Stimulated activated effector memory CD8-positive, alpha-beta T cell treated with anti-CD3 and anti-CD28 coated beads, Interleukin-12 subunit alpha, Interleukin-12 subunit beta, amount 100 ng/mL, for 72 hours (primary cell): ENCODE measurements around the gene SLC39A2.
"Not testable (repeated sequence)": the region's sequence is repeated elsewhere in the genome, so short reads cannot be mapped to it uniquely, and the experiment has no call there.

ENCODE experiments used
- ATAC-seq: fragments of 150-1000 bp; cut with Tn5 transposase; 2 replicates; pipeline ENCODE4 v1.10.0; 2021
- DNase-seq, 2 donors: peaks; one replicate each; pipeline ENCODE4 v3.0.0; 2021 to 2022; ENCODE audit warnings: low spot score in 2 of 2
- H3K27ac Mint-ChIP-seq: one replicate; pipeline ENCODE4 v1.8.0; 2022; ENCODE audit warnings: mild to moderate bottlenecking, mixed read lengths
- H3K36me3 Mint-ChIP-seq: one replicate; pipeline ENCODE4 v1.8.0; 2022; ENCODE audit warnings: mild to moderate bottlenecking, mixed read lengths
- H3K4me1 Mint-ChIP-seq: one replicate; pipeline ENCODE4 v1.8.0; 2022; ENCODE audit warnings: mixed read lengths
- H3K4me3 Mint-ChIP-seq: one replicate; pipeline ENCODE4 v1.8.0; 2022; ENCODE audit warnings: mild to moderate bottlenecking, mixed read lengths
- H3K9me3 Mint-ChIP-seq: one replicate; pipeline ENCODE4 v1.8.0; 2022; ENCODE audit warnings: mixed read lengths

SLC39A2 gene

DNA sequence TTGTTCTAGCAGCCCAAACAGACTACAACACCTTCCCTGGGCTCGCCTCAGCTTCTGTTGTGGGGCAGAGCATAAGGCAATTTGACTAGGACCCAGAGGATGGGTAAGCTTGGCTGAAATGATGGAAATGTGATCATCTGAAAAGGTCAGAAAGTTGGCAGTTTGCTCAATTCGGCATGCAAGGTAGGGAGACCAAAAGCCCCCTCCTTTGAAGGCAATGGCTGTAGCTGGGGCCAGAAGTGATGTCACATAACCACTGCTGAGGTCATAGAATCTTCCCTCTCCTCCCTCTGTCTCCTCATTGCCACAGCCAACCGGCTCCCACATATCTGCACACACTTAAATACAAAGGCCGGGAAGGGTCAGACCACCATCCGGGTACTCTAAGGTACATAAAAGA lies 30.8 kb downstream of the SLC39A2 start, which contains the start of gene TPPP2:
Gene TPPP2, plus strand, starts transcription at position 301 of the 400 bp plus-strand sequence. CDS start 365 bp downstream, outside the sequence.
- DNase-seq (no peak), ATAC-seq (no peak)
- Mint-ChIP-seq H3K36me3 (no peaks in the 10 kb centered on the region), H3K27ac (no peak within 1 kb of the TSS), H3K4me3 (no peak within 1 kb of the TSS), H3K9me3 (no peaks in the 10 kb centered on the region), H3K4me1 (no peaks in the 10 kb centered on the region)

DNA sequence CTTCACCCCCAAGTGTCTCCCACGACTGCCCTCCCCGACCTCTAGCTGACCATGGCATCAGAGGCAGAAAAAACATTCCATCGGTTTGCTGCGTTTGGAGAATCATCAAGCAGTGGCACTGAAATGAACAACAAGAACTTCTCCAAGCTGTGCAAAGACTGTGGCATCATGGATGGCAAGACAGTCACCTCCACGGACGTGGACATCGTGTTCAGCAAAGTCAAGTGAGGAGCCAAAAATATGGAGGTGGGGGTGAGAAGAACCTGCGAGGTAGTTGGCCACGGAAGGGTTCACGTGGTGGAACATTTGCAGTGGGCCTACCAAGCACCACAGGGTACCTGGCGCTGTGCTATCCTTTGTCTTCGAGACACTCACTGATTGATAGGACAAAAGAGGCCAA lies 31.4 kb downstream of the SLC39A2 start:
- Mint-ChIP-seq H3K4me3 (no peak overlapping the region), H3K4me1 (no peaks in the 10 kb centered on the region), H3K9me3 (no peaks in the 10 kb centered on the region), H3K27ac (no peak overlapping the region), H3K36me3 (no peaks in the 10 kb centered on the region)
- no peak for DNase-seq
- no peak for ATAC-seq

DNA sequence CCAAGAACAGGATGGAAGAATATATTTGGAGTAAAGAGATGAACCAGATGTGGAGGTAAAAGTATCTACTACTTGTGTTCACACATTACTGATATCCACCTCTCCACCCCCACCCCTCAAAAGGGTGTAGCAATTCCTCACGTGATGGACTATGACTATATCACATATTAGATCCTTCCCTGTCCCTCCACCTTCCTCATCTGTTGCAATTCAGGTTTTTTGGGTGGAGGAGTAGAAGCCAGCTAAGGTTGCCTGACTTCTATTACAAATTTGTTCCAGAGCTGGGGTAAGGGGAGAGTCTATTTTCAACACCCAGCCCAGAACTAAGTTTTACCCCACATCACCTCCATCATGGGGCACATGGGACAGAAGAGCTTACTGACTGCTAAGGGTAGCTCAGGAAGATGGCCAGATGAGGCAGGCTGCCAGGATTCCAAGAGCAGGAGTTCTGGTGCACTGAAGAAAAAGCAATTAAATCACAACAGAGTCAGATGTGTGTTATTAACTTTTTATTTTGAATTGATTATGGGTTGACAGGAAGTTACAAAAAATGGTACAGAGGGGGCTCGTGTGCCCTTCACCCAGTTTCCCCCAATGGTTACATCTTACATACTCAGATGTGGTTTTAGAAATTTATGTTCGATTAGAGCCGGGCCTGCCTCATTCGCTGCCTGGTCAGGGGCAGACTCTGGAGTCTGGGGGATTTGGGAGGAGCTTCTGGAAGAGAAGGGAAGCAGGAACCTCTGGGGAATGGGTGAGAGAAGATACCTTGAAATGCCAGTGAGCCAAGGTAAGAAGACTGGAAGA lies 33.4 kb downstream of the SLC39A2 start:
- no peak overlapping the region for H3K4me3 Mint-ChIP-seq
- H3K9me3 Mint-ChIP-seq, result no peaks in the 10 kb centered on the region
- no peak for ATAC-seq
- H3K27ac Mint-ChIP-seq, result no peak overlapping the region
- H3K36me3 Mint-ChIP-seq, result no peaks in the 10 kb centered on the region
- DNase-seq, result no peak
- no peaks in the 10 kb centered on the region for H3K4me1 Mint-ChIP-seq

DNA sequence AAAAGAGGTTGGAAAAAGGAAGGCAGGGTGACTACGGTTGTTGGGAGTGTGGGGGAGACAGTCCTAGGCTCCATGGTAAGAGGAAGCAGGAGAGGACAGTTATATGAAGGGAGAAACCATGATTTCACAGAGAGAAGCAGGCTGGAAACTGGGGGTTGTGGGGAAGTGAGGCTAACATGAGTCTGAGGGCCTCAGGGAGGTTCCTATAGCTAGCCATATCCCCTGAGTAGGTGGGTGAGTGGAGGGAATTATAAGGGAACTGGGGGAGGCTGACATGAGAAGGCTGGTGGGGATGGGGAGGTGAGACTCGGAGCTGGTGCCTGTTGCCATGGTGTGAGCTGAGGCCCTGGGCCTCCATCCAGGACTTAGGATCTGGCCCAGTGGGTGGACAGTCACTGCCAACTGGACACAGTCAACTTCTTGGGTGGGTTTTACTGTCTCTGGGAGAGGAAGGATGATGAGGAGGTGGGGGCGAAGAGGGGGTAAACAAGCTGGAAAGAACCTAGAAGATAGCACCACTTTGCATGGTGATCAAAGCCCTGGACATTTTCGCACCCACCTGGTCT lies 34.1 kb downstream of the SLC39A2 start:
- no peak for DNase-seq
- H3K27ac Mint-ChIP-seq, result no peak overlapping the region

GRCh38 chr14:21034707-21035106 lies 35.6 kb downstream of the SLC39A2 start, which contains the start of gene RNASE13:
Gene RNASE13, minus strand, starts transcription at chr14:21034807. Its CDS starts 519 bp downstream, at chr14:21034288.
- Mint-ChIP-seq H3K27ac (no peak within 1 kb of the TSS), H3K9me3 (no peaks in the 10 kb centered on the region)

More for the DNA sequence above, 34.1 kb downstream of the SLC39A2 start:
- Mint-ChIP-seq H3K4me1 (no peaks in the 10 kb centered on the region), H3K36me3 (no peaks in the 10 kb centered on the region), H3K4me3 (no peak overlapping the region), H3K9me3 (no peaks in the 10 kb centered on the region)
- ATAC-seq, result no peak

DNA sequence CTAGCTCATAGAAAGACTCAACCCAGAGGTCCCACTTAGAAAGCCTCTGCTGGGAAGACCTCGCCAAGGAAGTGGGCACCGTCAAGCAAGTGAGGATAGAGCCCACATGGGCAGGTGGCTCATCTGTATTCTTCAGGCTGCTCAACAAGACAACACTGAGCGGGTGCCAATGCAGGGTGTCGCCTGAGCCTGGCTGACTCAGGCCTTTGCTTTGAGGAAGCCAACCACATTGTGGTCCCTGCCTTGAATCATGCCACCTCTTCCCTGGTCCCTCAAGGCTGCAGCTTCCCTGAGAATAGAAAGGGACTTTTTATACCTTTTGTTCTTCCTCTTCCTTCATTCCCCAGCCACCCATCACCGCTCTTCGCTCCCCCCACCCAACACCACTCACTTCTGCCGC lies 37.7 kb downstream of the SLC39A2 start:
- Mint-ChIP-seq H3K4me1 (no peaks in the 10 kb centered on the region), H3K4me3 (no peak overlapping the region), H3K27ac (no peak overlapping the region), H3K36me3 (no peaks in the 10 kb centered on the region), H3K9me3 (no peaks in the 10 kb centered on the region)
- DNase-seq (no peak), ATAC-seq (peak; percentile 63)

More at GRCh38 chr14:21034707-21035106, 35.6 kb downstream of the SLC39A2 start, which contains the start of gene RNASE13:
- ATAC-seq, result no peak
- Mint-ChIP-seq H3K4me3 (no peak within 1 kb of the TSS), H3K36me3 (no peaks in the 10 kb centered on the region), H3K4me1 (no peaks in the 10 kb centered on the region)
- DNase-seq, result no peak

GRCh38 chr14:21037156-21037555 lies 38.1 kb downstream of the SLC39A2 start:
- H3K4me3 Mint-ChIP-seq, result no peak overlapping the region
- H3K9me3 Mint-ChIP-seq, result no peaks in the 10 kb centered on the region
- H3K27ac Mint-ChIP-seq, result no peak overlapping the region
- ATAC-seq (no peak), DNase-seq (no peak)
- H3K36me3 Mint-ChIP-seq, result no peaks in the 10 kb centered on the region
- H3K4me1 Mint-ChIP-seq, result no peaks in the 10 kb centered on the region

GRCh38 chr14:21038441-21039422 lies 39.6 kb downstream of the SLC39A2 start:
- Mint-ChIP-seq H3K9me3 (no peaks in the 10 kb centered on the region), H3K36me3 (no peaks in the 10 kb centered on the region), H3K4me3 (no peak overlapping the region), H3K27ac (no peak overlapping the region), H3K4me1 (no peaks in the 10 kb centered on the region)
- no peak for DNase-seq
- ATAC-seq, result no peak

- H3K9me3 Mint-ChIP-seq, result no peaks in the 10 kb centered on the region
- DNase-seq, result no peak
These were observed 40.7 kb downstream of the SLC39A2 start for GRCh38 chr14:21039585-21040369.

GRCh38 chr14:21040370-21040925 lies 41.4 kb downstream of the SLC39A2 start:
- peaks cover 8% of the 10 kb centered on the region for H3K4me1 Mint-ChIP-seq
- no peaks in the 10 kb centered on the region for H3K9me3 Mint-ChIP-seq
- no peaks in the 10 kb centered on the region for H3K36me3 Mint-ChIP-seq
- ATAC-seq (no peak), DNase-seq (no peak)
- no peak overlapping the region for H3K4me3 Mint-ChIP-seq
- H3K27ac Mint-ChIP-seq, result peak overlapping the region; percentile 36

More at GRCh38 chr14:21039585-21040369, 40.7 kb downstream of the SLC39A2 start:
- peak; percentile 55 for ATAC-seq
- Mint-ChIP-seq H3K27ac (no peak overlapping the region), H3K36me3 (no peaks in the 10 kb centered on the region), H3K4me1 (peaks cover 7% of the 10 kb centered on the region), H3K4me3 (no peak overlapping the region)

GRCh38 chr14:21040941-21041340 lies 41.8 kb downstream of the SLC39A2 start:
- not testable (repeated sequence) for DNase-seq, H3K9me3 Mint-ChIP-seq

GRCh38 chr14:21041676-21042433 lies 42.8 kb downstream of the SLC39A2 start, which contains the start of gene RNASE7:
Gene RNASE7, plus strand, starts transcription at chr14:21042362. Its CDS starts 631 bp downstream, at chr14:21042993.
- H3K4me1 Mint-ChIP-seq, result peaks cover 8% of the 10 kb centered on the region
- no peak for ATAC-seq

More at GRCh38 chr14:21040941-21041340, 41.8 kb downstream of the SLC39A2 start:
- peak overlapping the region; percentile 36 for H3K27ac Mint-ChIP-seq
- H3K4me1 Mint-ChIP-seq, H3K36me3 Mint-ChIP-seq, H3K4me3 Mint-ChIP-seq, ATAC-seq: not testable (repeated sequence)

GRCh38 chr14:21042918-21043317 lies 43.8 kb downstream of the SLC39A2 start:
- Mint-ChIP-seq H3K9me3 (no peaks in the 10 kb centered on the region), H3K4me1 (peaks cover 8% of the 10 kb centered on the region), H3K4me3 (no peak overlapping the region), H3K27ac (peak overlapping the region; percentile 2), H3K36me3 (no peaks in the 10 kb centered on the region)
- ATAC-seq, result no peak
- DNase-seq, result no peak

More at GRCh38 chr14:21041676-21042433, 42.8 kb downstream of the SLC39A2 start, which contains the start of gene RNASE7:
- Mint-ChIP-seq H3K36me3 (no peaks in the 10 kb centered on the region), H3K27ac (peak within 1 kb of the TSS; percentile 2), H3K4me3 (no peak within 1 kb of the TSS), H3K9me3 (no peaks in the 10 kb centered on the region)
- no peak for DNase-seq
